ENCODE results near the gene LY6G6C. TPM values are rescaled to one million over a fixed set of nuclear protein-coding genes. Genes with fewer than 3 reads are reported as not detected.
A peak's percentile ranks its signal among the peaks of the same experiment; 100 is the strongest.

The LY6G6C gene
- total RNA-seq, 1 donor from 2014 or later, result 0.30 TPM

DNA sequence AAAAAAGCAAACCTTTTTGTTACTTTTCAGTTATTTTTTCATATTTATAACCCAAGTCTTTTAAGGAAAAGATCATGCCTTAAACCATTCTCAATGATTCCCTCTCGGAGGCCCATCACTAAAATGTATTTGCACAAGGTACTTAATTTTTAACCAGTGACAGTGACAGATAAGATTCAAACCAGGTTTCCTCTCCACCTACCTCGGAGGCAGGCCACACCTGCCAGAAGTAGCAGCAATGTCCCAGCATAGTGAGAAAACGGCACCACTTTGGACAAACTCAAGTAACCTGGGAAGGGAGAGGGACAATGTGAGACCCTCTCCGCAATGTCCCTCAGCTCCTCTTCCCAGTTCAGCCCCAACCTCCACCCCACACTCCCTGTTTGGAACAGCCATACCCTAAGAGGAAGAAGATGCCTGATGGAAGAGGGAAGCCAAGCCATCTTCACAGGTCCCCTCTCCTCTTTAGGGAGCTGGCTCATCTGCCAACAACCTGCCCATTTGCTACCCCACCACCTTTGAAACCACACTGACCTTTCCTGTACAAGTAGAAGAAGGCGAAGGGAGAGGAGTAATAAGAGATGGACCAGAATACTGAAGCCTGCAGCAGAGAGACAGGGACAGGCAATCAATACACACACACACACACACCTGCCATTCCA is 20.7 kb downstream of the LY6G6C start:
- DNase-seq (ENCODE audit: low spot score), result no peak
- H3K36me3 Mint-ChIP-seq (ENCODE audit: low read depth), result peaks cover 5% of the 10 kb centered on the region
- H3K4me1 Mint-ChIP-seq (ENCODE audit: low read depth), result peaks cover 26% of the 10 kb centered on the region
- peak overlapping the region; percentile 3 for H3K4me3 Mint-ChIP-seq (ENCODE audit: unreplicated experiment)
- TF ChIP-seq, protein P1, sequence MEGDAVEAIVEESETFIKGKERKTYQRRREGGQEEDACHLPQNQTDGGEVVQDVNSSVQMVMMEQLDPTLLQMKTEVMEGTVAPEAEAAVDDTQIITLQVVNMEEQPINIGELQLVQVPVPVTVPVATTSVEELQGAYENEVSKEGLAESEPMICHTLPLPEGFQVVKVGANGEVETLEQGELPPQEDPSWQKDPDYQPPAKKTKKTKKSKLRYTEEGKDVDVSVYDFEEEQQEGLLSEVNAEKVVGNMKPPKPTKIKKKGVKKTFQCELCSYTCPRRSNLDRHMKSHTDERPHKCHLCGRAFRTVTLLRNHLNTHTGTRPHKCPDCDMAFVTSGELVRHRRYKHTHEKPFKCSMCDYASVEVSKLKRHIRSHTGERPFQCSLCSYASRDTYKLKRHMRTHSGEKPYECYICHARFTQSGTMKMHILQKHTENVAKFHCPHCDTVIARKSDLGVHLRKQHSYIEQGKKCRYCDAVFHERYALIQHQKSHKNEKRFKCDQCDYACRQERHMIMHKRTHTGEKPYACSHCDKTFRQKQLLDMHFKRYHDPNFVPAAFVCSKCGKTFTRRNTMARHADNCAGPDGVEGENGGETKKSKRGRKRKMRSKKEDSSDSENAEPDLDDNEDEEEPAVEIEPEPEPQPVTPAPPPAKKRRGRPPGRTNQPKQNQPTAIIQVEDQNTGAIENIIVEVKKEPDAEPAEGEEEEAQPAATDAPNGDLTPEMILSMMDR (IDR thresholded peaks at IDR 0.05), result no peak
- no peaks in the 10 kb centered on the region for H3K27me3 Mint-ChIP-seq (ENCODE audit: low read depth)
- no peaks in the 10 kb centered on the region for H3K9me3 Mint-ChIP-seq (ENCODE audit: low read depth)
- peak overlapping the region; percentile 70 for H3K27ac Mint-ChIP-seq (ENCODE audit: unreplicated experiment)

DNA sequence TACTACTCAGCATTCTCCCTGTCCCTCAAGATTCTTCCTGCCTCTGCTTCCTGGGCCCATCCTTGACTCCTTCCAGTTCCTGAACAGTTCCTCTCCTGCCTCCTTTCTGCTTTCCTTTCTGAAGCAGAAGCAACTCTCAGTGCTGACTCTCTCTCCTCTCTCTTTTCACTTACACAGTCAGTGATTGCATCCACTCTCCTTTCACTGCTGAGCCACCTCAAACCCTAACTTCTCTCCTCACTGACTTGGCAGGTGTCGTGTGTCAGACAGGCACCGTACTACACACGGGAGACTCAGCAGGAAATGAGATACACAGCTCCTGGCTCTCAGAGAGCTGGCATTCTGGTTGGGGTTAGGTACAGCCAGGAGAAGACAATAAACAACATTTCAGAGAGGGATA is 24.0 kb downstream of the LY6G6C start:
- no peaks in the 10 kb centered on the region for H3K9me3 Mint-ChIP-seq (ENCODE audit: low read depth)
- peaks cover 15% of the 10 kb centered on the region for H3K36me3 Mint-ChIP-seq (ENCODE audit: low read depth)
- DNase-seq (ENCODE audit: low spot score), result no peak
- TF ChIP-seq, protein P1 (IDR thresholded peaks at IDR 0.05), result no peak
- H3K27me3 Mint-ChIP-seq (ENCODE audit: low read depth), result no peaks in the 10 kb centered on the region
- H3K4me1 Mint-ChIP-seq (ENCODE audit: low read depth), result peaks cover 18% of the 10 kb centered on the region
- no peak overlapping the region for H3K4me3 Mint-ChIP-seq (ENCODE audit: unreplicated experiment)
- peak overlapping the region; percentile 4 for H3K27ac Mint-ChIP-seq (ENCODE audit: unreplicated experiment)

DNA sequence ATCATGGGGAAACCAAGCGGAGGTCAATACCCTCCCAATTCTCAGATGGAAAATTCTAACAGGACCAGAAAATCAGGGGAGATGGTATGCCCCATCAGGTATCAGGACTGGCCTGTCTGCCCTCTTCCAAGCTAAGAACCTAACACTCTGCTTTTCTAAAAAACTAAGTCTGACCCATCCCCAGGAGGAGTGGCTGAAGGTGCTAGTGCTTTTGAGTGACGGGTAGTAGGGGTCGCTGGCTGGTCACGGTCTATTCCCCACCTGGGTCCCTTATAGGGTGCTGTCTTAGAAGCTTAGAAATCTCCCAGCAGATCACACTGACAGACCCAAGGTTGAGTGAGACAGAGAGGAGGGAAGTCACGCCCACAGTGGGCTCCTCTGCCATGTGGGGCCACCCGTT is 28.0 kb downstream of the LY6G6C start:
- no peak for DNase-seq (ENCODE audit: low spot score)
- H3K27me3 Mint-ChIP-seq (ENCODE audit: low read depth), result no peaks in the 10 kb centered on the region
- no peak overlapping the region for H3K4me3 Mint-ChIP-seq (ENCODE audit: unreplicated experiment)
- TF ChIP-seq, protein P1 (IDR thresholded peaks at IDR 0.05), result no peak
- no peaks in the 10 kb centered on the region for H3K4me1 Mint-ChIP-seq (ENCODE audit: low read depth)
- H3K27ac Mint-ChIP-seq (ENCODE audit: unreplicated experiment), result no peak overlapping the region
- H3K36me3 Mint-ChIP-seq (ENCODE audit: low read depth), result peaks cover 25% of the 10 kb centered on the region
- H3K9me3 Mint-ChIP-seq (ENCODE audit: low read depth), result no peaks in the 10 kb centered on the region

DNA sequence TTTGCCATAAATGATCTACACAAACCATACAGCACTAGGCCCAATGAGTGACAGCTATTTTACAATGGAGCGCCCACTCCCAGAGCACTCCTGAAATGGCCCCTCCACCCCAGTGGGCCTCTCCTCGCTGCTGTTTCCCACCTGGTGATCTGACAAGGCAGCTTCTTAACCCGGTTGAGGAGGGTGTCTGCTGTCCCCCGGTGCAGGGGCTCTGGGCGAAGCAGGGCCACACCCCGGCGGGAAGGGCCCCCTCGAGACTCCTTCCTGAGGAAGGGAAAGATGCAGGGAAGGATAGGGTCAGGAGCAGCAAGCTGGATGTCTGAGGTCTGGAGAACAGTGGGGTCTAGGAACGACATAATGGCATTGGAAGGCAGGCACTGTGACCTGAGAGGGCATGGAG is 28.7 kb downstream of the LY6G6C start:
- no peak for DNase-seq (ENCODE audit: low spot score)
- Mint-ChIP-seq H3K36me3 (ENCODE audit: low read depth) (peaks cover 27% of the 10 kb centered on the region), H3K9me3 (ENCODE audit: low read depth) (no peaks in the 10 kb centered on the region), H3K27ac (ENCODE audit: unreplicated experiment) (no peak overlapping the region), H3K4me3 (ENCODE audit: unreplicated experiment) (no peak overlapping the region), H3K4me1 (ENCODE audit: low read depth) (no peaks in the 10 kb centered on the region), H3K27me3 (ENCODE audit: low read depth) (no peaks in the 10 kb centered on the region)
- TF ChIP-seq, protein P1 (IDR thresholded peaks at IDR 0.05), result no peak

DNA sequence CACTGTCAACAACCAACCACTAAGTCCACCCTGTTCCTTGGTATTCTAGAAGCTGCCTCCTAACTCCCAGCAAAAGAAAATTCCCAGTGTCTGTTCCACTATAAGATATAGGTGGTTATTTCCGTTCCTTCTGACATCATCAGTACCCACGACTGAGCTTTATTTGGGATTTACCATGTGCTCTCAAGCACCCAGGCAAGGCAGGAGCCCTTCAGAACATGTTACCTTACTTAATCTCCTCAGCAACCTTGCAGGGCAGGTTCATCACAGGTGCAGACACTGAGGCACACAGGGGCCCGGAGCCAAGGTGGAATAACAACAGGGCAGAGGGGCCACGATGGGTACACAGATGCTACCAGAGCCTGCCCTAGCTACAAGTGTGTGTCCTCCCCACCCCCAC is 29.2 kb downstream of the LY6G6C start:
- no peaks in the 10 kb centered on the region for H3K9me3 Mint-ChIP-seq (ENCODE audit: low read depth)
- no peak overlapping the region for H3K27ac Mint-ChIP-seq (ENCODE audit: unreplicated experiment)
- TF ChIP-seq, protein P1 (IDR thresholded peaks at IDR 0.05), result no peak
- H3K4me1 Mint-ChIP-seq (ENCODE audit: low read depth), result no peaks in the 10 kb centered on the region
- H3K27me3 Mint-ChIP-seq (ENCODE audit: low read depth), result no peaks in the 10 kb centered on the region
- no peak overlapping the region for H3K4me3 Mint-ChIP-seq (ENCODE audit: unreplicated experiment)
- peaks cover 27% of the 10 kb centered on the region for H3K36me3 Mint-ChIP-seq (ENCODE audit: low read depth)
- DNase-seq (ENCODE audit: low spot score), result no peak
